ENCODE results near the gene SMTN. TPM values are rescaled to one million over a fixed set of nuclear protein-coding genes. Genes with fewer than 3 reads are reported as not detected.

The SMTN gene
- 99.5 and 222 TPM in 2 replicates for total RNA-seq

GRCh38 chr22:31080848-31081649 lies at the start of gene SMTN:
SMTN (plus strand) TSS chr22:31081318; CDS start chr22:31083259, 1,941 bp downstream.

GRCh38 chr22:31107178-31107893 lies 26.2 kb downstream of the SMTN start, which contains the start of gene SELENOM:
SELENOM (minus strand) TSS chr22:31107568; CDS start chr22:31107505, 63 bp downstream.

DNA sequence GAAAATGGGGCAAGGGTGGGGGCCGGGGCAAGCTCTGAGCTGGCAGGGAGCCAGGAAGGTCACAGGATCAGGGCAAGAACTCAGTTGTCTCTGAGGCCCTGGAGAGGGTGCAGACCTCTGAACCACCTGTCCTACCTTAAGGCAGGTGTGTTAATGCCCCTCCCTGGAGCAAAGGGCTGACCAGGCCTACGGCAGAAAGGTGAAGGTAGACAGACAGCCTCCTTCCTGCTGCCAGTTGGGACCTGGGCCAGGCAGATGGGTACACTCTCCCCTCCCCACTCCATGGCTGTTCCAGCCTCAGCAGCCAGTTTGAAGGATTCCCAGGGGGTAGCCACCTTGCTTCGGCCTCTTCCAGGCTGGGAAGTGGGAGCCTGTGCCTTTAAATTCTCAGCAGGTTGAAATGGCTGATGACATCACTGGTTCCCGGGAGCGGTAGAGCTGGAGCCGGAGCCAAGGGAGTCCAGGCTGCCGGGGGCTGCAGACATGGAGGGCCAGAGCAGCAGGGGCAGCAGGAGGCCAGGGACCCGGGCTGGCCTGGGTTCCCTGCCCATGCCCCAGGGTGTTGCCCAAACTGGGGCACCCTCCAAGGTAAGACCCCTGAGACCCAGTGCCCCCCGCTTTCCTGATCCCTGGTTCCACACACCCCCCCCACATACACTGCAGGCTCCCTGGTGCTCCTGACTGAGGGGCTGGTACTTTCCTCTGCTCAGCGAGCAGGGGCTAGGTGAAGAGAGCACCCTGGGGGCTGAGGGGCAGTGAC lies 41.6 kb downstream of the SMTN start, which contains the start of gene INPP5J:
Gene INPP5J, plus strand, starts transcription at position 435 of the 760 bp plus-strand sequence. Its CDS starts 49 bp downstream, at position 484.

DNA sequence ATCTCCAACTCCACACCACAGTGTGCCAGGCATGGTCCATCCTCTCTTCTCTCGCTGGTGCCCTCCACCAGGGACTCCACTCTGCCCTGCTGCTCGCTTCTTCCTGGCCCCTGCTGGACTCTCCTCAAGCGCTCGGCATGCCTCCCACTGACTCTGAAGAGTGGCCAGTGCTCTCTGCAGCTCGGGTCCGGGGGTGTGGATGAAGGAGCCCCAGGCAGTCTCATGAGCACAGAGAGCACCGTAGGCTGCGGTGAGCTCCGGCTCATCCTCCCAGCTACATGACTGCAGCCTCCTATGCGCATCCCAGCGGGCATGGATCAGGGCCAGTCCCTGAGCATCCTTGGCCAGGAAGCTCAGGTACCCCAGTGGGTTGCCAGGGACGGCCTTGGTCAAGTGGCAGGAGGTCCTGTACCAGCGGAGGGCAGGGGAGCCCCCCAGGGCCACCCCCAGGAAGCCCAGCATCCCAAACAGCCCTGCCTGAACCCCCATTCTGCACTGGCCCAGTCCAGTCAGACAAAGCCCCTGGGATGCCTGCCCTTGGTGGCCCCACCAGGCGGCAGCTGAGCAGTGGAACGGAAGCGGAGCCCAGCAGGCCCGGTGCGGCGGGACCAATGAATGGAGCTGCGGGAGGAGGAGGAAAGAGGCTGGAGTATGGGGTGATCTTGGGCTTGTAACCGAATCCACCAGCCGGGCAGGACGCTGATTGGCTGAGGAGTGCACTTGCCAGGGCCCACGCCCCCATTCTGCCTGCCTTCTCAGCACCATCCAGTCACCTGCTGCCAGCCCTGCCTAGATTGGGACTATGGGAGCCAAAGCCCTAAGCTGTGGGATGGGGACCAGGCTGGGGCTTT lies 59.0 kb downstream of the SMTN start, which contains the start of gene PLA2G3:
Gene PLA2G3, minus strand, starts transcription at position 643 of the 851 bp plus-strand sequence. Its CDS starts 154 bp downstream, at position 489.

Other genes starting within 250 kb of the SMTN start
- gene MORC2, start 112.5 kb upstream of the SMTN start, total RNA-seq = 16.6 and 31.8 TPM in 2 replicates
- gene TUG1, start 112.1 kb upstream of the SMTN start, total RNA-seq = 43.1 and 60.6 TPM in 2 replicates
- 118 and 197 TPM in 2 replicates for gene SELENOM, start 26.2 kb downstream of the SMTN start, total RNA-seq
- gene INPP5J, start 41.6 kb downstream of the SMTN start, total RNA-seq = 0.30 and 0.74 TPM in 2 replicates
- under 0.01 and 0.23 TPM in 2 replicates for gene PLA2G3, start 59.2 kb downstream of the SMTN start, total RNA-seq
- gene RNF185, start 78.9 kb downstream of the SMTN start, total RNA-seq = 32.3 and 33.3 TPM in 2 replicates
- 89.6 and 174 TPM in 2 replicates for gene LIMK2, start 131.0 kb downstream of the SMTN start, total RNA-seq
- gene PIK3IP1, start 211.2 kb downstream of the SMTN start, total RNA-seq = 16.8 and 23.2 TPM in 2 replicates

All from smooth muscle cell of the umbilical artery (primary cell).